Inflammatory macrophage treated with lipopolysaccharide for 1 hour (primary cell): Measurements from ENCODE around the gene TMA7B.

Source experiments
- DNase-seq, 2 donors: peaks; one replicate each; pipeline ENCODE4 v3.0.0-alpha.2; 2020 to 2022

The TMA7B gene

GRCh38 chr22:39959640-39960447, at the start of gene TMA7B:
Gene TMA7B, plus strand, starts transcription at chr22:39960397. Its CDS starts 3,978 bp downstream, at chr22:39964375.
- peak; percentile 34 to 41 for DNase-seq

DNA sequence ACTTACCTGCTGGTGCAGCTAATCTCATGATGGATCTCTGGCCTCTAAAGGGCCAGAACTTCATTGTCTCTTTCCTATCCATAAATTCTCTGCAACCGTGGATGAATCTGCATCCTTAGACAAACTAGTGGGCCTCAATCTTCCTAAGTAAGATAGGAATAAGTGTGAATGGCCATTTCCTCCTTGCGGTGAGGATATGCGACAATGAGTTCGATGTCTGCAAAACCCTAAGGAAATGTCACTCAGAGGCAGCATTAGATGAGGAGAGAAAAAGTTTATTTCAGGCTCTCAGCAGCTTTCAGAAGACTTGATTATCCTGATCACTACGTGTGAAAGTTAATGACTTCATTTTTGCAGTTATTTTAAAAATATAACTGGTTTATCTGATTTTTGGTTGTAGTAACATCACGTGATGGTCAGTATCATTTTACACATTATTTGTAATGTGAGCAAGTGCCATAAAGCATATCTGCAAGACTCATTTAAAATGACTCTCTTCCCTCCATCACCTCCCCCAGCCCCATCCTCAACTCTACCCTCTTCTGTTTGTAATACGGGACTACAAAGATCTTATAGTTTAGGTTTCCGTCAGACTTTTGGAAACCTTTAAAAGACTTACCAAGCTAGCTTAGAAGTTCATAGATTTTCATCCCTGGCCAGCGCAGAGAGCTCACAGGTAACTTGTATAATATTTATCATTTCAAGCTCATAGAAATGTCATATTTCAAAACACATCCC, 49.2 kb upstream of the TMA7B start:
- no peak for DNase-seq

DNA sequence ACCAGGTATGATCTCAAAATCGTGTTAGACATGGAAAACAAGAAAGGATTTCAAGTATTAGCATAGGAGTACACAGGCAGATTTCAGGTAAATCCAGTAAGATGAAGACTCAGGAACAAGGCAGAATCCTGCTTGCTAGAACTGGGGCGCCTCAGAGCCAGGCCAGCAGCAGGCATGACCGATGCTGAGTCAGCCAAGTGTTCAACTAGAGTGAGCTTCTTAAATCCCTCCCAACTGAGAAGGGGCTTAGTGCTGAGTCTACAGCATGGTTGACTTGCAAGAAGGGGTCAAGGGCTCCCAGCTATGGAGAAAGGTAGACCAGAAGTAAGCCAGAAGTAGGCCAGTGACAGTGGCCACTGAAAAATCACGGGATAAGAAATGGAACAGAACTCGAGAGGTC, 46.9 kb upstream of the TMA7B start:
- DNase-seq = no peak

DNA sequence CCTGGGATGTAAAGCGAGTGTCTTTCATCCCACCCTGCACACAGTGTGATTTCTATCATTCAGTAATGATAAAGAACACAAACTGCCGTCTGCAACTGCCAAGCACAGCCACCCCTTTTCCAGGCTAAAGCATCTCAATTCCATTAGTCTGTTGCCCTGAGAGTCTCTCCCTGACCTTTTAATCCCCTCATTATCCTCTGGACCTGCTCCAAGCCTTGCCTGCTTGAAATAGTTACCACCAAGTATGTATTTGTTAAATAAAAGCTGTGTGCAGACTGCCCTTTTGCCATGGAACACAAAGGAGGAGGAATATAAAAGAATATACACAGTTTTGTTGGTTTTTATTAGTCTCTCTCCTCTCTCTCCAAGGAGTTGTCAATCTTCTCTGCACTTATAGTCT, 46.3 kb upstream of the TMA7B start:
- no peak for DNase-seq

- DNase-seq = no peak
Measured at GRCh38 chr22:39914584-39914983, 45.6 kb upstream of the TMA7B start.

DNA sequence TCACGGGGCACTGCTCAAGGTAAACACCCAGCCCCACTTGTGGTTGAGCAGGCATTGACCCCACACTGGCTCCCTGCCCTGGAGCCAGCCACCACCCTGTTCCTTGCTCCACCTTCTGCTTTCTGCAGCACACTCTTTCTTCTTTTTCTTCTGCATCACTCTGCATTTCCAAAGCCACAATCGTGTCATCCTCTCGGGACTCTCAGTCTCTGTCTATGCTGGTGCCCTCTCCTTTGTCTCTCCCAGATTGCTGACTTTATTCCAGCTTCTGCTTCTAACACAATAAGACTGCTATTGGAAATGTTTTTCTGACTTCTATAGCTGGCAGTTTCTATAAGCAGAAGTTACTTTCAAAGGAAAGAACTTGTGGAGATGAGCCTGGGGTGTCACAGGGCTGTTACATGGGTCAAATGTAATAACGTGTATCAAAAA, 44.9 kb upstream of the TMA7B start:
- no peak for DNase-seq

DNA sequence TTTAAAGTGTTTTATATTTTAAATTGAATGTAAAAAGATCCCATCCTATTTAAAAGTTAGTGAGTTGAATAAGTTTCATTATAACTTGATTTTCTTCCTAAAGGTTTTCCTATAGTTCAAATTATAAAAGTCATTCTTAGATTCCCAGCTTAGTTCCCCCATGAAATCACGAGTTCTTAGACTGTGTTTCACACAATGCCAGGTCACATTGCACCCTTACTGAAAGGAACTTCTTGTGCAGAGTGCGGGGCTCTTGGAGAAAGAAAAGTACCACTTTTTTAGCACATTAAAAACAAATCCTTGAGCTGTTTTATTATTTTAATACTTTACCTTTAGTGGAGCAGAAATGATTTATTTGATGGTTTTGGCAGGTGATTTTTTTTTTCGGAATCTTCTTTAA, 43.7 kb upstream of the TMA7B start:
- DNase-seq = no peak

DNA sequence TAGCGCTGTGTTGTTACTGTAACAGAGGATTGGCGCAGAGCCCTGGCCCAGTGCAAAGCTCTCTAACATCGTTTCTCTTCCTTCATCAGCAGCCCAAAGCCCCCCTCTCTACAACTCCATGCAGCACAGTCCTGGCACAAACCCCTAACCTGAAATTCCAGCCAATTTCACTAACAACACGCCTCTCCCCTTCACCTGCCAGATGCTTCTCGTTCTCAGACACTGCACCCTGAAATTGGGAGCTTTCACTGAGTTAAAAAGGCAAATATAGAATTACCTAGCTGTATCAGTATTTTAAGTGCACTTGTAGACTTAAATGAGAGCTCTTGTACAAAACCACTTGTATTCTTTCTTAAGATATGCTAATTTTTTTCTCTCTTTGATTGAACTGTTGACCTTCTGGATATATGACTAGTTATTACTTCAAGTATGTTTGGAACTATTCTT, 43.0 kb upstream of the TMA7B start:
- no peak for DNase-seq

GRCh38 chr22:39917776-39918495, 42.3 kb upstream of the TMA7B start:
- no peak for DNase-seq

- no peak for DNase-seq
Measured at GRCh38 chr22:39920134-39920743, 40.0 kb upstream of the TMA7B start.

GRCh38 chr22:39923696-39924095, 36.5 kb upstream of the TMA7B start:
- no peak for DNase-seq

DNA sequence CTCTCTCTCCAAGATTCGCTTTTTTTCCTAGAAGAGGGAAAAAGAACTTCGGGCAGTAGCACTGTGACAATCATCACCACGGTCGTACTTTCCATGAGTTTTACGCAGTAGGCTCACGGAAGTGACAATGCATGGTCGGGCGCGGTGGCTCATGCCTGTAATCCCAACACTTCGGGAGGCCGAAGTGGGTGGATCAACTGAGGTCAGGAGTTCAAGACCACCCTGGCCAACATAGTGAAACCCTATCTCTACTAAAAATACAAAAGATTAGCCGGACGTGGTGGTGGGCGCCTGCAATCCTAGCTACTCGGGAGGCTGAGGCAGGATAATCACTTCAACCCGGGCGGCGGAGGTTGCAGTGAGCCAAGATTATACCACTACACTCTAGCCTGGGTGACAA, 35.9 kb upstream of the TMA7B start:
- DNase-seq = no peak

- DNase-seq = no peak
Measured at GRCh38 chr22:39925273-39925672, 34.9 kb upstream of the TMA7B start.

DNA sequence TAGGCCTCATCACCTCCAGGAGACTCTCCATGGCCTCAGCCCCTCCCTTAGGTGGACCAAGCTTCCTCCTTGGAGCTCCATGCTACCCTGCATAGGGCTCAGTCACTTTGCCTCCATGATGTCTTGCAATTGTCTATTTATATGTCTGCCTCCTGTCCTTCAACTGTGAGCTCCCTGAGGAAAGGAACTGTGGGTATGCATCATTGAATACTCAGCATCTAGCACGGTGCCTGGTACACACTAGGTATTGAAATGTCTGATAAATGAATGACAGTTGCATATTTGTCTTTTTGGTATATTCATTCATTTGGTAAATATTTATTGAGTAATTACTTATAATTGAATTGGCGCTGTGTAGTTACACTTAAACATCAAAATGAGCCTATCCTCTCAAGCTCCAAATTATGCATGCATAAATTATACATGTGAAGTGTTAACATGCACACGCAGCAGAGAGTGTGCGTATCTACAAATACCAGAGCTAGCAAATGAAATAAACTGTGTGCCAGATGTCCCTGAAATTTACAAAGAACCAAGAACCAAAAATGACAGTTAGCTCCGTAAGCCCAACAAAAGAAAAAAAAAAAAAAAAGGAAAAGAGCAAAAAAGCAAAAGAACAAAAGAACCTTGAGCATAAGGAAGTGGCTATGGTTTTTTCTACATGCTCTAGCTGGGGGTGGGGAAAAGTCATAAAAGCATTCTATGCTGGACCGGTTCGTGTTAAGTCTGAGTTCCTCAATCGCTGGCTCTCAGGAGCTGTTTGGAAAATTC, 34.1 kb upstream of the TMA7B start:
- DNase-seq = peak in 1 of 2 donors; percentile 12

GRCh38 chr22:39926753-39927152, 33.4 kb upstream of the TMA7B start:
- no peak for DNase-seq

GRCh38 chr22:39927544-39927943, 32.7 kb upstream of the TMA7B start:
- DNase-seq = no peak

GRCh38 chr22:39928536-39929520, 31.4 kb upstream of the TMA7B start:
- DNase-seq = peak; percentile 24 to 28

- no peak for DNase-seq
Measured at GRCh38 chr22:39931251-39931650, 28.9 kb upstream of the TMA7B start.

DNA sequence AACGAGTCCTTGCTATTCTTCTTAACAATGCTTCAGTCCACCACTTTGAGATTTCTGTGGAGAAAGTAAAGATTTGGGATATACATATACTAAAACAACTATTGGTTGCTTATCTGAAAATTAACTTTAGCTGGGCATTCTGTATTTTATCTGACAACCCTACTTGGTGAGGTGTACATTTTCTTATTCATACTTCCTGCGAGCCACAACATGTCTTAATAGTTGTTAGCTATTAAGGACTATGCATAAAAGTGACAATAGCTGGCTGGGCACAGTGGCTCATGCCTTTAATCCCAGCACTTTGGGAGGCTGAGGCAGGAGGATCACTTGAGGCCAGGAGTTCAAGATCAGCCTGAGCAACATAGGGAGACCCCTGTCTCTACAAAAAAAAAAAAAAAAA, 28.0 kb upstream of the TMA7B start:
- no peak for DNase-seq

DNA sequence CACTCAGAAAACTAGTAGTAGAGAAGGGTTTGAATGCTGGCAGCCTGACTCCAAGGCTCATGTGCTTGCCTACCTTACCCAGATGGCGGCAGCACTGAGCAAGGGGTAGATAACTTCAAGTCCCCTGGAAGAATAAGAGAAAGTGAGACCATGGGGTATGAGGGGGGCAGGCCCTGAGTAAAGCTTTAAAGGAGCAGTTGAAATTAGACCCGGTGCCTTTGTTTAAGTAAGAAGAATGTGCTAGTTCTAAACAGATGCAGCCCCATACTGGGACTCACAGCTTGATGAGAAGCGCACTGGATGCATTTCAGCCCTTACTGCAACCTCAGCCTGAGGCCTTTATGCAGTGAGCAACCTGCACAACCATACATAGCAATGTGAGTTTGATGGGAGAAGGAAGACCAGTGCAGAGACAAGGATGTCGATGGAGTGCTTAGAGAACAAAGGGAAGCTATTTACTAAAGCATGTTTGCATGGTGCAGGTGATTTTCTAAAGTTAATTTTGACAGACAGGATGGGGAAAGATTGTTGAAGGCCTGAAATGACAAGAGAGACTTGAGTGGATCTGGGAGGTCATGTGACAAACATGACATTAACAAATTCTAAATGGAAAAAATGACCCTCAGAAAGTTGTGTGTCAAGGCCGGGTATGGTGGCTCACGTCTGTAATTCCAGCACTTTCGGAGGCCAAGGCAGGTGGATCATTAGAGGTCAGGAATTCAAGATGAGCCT, 27.1 kb upstream of the TMA7B start:
- peak in 1 of 2 donors; percentile 48 for DNase-seq
